ENCODE results near the gene BTG2.

The BTG2 gene

GRCh38 chr1:203340112-203340790 lies 34.9 kb downstream of the BTG2 start:
- DNase-seq (ENCODE audit: low read depth in 2 of 2): no peak

DNA sequence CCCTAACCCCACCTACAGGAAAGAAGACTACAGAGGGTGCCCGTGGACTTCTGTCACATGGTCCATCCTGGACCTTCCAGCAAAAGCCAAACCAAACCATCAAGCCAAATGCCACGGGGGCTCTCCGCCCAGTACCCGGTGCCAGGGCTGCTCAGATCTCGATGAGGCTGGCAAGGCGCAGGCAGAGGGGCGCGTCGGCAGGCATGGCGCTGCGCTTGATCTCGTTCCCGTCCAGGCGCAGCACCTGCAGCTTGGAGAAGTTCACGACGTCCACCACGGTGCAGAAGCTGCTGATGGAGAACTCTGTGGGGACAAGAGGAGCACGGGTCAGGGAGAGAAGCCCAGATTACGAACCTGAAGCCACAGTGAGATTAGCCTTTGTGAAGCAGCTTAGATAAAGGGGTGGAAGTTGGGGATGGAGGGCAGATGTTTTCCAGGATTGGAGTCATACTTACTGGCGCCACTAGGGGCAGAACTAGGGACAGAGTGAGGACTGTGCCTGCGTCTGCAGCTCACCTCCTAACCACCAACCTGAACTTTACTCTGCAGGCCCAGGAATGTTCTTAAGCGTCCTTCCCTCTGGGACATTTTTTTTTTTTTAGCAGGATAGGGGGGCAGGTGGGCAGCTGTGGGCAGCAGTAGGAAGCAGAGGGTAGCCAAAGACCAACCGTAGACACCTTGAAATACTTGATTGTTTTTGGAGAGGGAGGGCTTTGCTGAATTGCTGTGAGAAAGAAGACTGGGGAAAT lies 37.0 kb downstream of the BTG2 start:
- DNase-seq (ENCODE audit: low read depth in 2 of 2): no peak

GRCh38 chr1:203343956-203344754 lies 38.8 kb downstream of the BTG2 start:
- no peak for DNase-seq (ENCODE audit: low read depth in 2 of 2)

GRCh38 chr1:203346060-203346768 lies 40.9 kb downstream of the BTG2 start:
- DNase-seq (ENCODE audit: low read depth in 2 of 2): no peak

DNA sequence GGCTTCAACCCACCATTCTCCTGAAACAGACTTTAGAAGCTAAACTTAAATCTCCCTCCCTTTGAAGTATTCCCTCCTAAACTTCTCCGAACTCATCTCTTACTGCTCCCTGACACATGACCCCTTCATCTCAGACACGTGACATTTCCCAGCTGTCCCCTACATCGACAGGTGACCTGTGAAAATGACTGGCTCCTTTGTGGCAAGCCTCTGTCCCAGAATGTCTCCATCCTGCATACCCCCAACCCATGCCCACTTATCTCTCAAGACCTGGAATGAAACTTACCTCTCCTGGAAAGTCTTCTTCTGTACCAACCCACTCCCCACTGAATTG lies 41.4 kb downstream of the BTG2 start:
- DNase-seq (ENCODE audit: low read depth in 2 of 2): no peak

GRCh38 chr1:203349166-203349565 lies 43.8 kb downstream of the BTG2 start:
- no peak for DNase-seq (ENCODE audit: low read depth in 2 of 2)

GRCh38 chr1:203349773-203350524 lies 44.6 kb downstream of the BTG2 start:
- DNase-seq (ENCODE audit: low read depth in 2 of 2): no peak

- DNase-seq (ENCODE audit: low read depth in 2 of 2): no peak
Observed at GRCh38 chr1:203351037-203351625, 45.8 kb downstream of the BTG2 start, which contains the start of gene FMOD. FMOD (minus strand) TSS chr1:203351122; CDS start chr1:203348270, 2,852 bp downstream.

DNA sequence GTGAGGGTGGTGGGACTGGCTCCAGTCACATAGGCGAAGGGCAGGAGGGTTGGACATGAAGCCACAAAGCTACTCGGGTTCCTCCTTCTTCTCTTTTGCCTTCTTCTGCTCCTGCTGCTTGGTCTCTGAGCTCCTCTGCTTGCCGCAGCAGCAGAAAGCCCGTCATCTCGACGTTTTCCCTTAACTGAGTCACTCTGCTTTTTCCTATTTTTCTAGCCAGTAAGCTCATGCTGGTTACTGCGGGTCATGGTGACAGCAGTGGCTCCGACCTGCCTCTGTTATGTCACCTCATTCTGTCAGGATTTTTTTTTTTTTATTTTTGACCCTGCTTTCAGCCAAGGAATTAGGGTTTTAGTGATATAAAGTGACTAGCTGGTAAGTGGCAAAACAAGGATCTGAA lies 48.2 kb downstream of the BTG2 start:
- DNase-seq (ENCODE audit: low read depth in 2 of 2): no peak

DNA sequence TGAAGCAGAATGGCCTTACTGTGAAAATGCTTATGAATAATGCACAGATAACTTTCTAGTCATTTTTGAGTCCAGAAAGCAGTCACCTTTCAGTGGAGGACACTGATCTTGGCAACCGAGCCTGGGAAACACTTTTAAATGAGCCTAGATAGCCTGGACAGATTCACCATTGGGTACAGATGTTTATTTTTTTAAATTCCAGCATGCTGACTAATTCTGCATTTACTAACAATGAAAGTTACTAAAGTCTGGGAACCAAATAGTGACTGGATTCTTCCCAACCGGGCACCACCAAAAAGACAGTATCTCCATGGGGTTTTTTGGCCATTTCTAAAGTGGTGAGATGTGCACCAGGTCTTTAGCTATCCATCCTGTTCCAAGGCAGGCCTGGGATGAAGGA lies 48.9 kb downstream of the BTG2 start:
- DNase-seq (ENCODE audit: low read depth in 2 of 2): no peak

DNA sequence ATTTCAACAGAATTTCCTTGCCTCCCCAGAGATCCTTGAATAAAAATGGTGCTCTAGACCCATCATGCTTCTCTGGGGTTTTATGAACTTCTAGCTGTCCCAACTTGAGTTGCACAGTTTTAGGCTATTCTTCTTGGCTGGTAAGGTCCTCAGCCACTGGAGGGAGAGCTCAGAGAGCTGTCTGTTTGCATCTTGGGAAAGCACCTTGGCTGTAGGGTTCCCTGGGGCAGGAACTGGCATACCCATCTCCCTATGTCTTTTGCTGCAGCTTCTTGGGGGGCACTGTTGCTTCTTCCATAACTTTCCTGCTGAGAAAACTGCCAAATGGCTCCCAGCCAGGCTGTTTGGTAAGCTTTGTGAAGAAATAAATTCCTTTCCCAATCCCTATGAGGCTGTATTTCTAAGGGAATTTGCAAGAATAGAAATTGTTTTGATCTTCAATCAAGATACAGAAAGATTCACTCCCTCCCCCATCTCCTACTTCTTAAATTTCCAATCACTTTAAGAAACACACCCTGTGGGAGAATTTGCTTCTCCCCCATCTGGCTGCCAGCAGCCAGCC lies 53.8 kb downstream of the BTG2 start:
- DNase-seq (ENCODE audit: low read depth in 2 of 2): no peak
